Choroid plexus epithelial cell (primary cell): ENCODE results near the gene SLX4IP.

Experiments
- DNase-seq: peaks from one replicate; pipeline ENCODE4 v3.0.0-alpha.2; 2010; ENCODE audit warnings: low read depth
- H3K4me3 ChIP-seq: 2 replicates; pipeline ENCODE4 v1.5.1; 2011; ENCODE audit warnings: low read depth, mild to moderate bottlenecking, control low read depth, low read length, moderate library complexity
- CTCF ChIP-seq: conservative IDR thresholded peaks from 2 replicates; pipeline ENCODE4 v1.5.1; 2011; ENCODE audit warnings: low read depth, mild to moderate bottlenecking, control low read depth, inconsistent platforms, low read length, moderate library complexity

Gene SLX4IP

GRCh38 chr20:10472871-10473270, 37.8 kb downstream of the SLX4IP start:
- H3K4me3 ChIP-seq, result no peak overlapping the region
- no peak for TF ChIP-seq CTCF
- DNase-seq, result no peak

DNA sequence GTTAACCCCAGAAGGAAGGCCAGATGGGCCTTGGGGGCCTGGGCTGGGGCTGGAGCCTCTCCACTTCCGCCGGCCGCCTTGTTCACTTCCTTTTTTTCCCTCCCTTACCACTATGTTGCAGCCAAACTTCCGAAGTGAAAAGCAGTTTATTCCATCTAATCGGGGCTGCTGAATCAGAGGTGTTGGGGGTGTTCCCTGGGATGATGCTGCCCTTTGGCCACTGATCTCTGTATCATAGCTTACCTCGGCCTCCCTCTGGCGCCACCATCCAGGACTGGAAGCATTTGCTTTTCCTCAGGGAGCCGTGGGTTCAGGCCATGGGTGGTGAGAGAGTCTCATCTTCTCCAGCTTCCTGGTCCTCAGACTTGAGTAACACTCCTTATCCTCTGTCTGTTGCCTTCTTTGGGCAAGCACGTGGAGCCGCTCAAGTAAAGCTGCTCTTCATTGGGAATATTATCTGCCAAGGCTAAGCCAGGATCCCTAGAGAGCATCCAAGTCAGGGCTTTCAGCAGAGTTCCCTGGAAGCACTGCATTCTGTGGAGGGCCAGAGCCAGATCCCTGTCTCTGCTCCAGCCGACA, 39.6 kb downstream of the SLX4IP start:
- no peak for TF ChIP-seq CTCF
- no peak overlapping the region for H3K4me3 ChIP-seq
- DNase-seq, result no peak

GRCh38 chr20:10475225-10475624, 40.1 kb downstream of the SLX4IP start:
- TF ChIP-seq CTCF, result no peak
- H3K4me3 ChIP-seq, result no peak overlapping the region
- DNase-seq, result no peak

- no peak for DNase-seq
Observed at GRCh38 chr20:10476319-10476724, 41.2 kb downstream of the SLX4IP start.

DNA sequence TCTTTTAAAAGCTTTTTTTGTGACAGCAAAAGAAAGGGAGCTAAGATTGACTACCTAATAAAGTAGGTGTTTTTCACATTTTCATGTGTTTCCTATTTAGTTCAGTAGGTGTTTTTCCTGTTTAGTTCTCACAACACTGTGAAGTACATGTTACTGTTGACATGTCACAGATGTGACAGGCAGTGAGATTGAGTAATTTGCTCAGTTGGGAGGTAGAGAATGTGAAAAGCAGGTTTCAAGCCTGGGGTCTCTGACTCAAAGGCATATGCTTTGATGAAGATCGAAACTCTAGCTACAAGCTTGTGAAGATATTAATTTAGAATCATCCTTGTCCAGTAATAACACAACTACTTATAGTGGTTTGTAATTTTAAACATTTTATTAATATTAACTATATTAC, 43.1 kb downstream of the SLX4IP start:
- no peak for DNase-seq
- no peak overlapping the region for H3K4me3 ChIP-seq
- no peak for TF ChIP-seq CTCF

More at GRCh38 chr20:10476319-10476724, 41.2 kb downstream of the SLX4IP start:
- no peak overlapping the region for H3K4me3 ChIP-seq
- no peak for TF ChIP-seq CTCF

DNA sequence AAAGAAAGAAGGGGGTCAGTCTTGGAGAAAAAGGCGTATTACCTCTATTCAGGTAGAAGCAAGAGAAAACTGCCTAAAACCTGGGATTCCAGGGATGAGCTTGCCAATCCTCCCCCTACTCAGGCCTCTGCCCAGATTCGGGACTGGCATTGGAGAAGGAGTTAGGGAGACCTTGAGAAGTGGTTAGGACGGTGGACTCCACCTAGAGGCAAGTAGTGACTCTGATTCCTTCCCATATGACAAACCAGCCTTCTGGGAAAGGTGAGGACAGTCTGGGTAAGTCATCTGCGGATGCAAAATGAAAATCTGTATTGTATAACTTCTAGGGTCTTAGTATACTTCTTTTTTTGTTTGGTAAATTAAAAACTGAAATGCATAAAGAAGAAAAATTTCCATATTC, 43.8 kb downstream of the SLX4IP start:
- TF ChIP-seq CTCF, result peak; percentile 6
- H3K4me3 ChIP-seq, result no peak overlapping the region
- DNase-seq, result no peak

GRCh38 chr20:10481676-10482075, 46.6 kb downstream of the SLX4IP start:
- TF ChIP-seq CTCF, result no peak
- no peak for DNase-seq
- H3K4me3 ChIP-seq, result no peak overlapping the region
